Osteoblast (primary cell): ENCODE results near the gene HSP90AB1. TPM values are rescaled to one million over a fixed set of nuclear protein-coding genes. Genes with fewer than 3 reads are reported as not detected.

Experiments used
- DNase-seq: peaks from one replicate; pipeline ENCODE4 v3.0.0; 2011; ENCODE audit warnings: low spot score, mixed read lengths; ENCODE audit not compliant: insufficient read length; ENCODE audit errors: missing footprints
- H2AFZ ChIP-seq: 2 replicates; pipeline ENCODE4 v1.6.0; 2011; ENCODE audit warnings: mild to moderate bottlenecking, low read length
- H3K27ac ChIP-seq: 2 replicates; pipeline ENCODE4 v1.5.1; 2011; ENCODE audit warnings: mild to moderate bottlenecking, low read depth, low read length, moderate library complexity
- H3K27me3 ChIP-seq: 2 replicates; pipeline ENCODE4 v1.6.0; 2012; ENCODE audit warnings: mild to moderate bottlenecking, control low read depth, inconsistent platforms, low read length, moderate library complexity; ENCODE audit not compliant: insufficient read depth
- H3K36me3 ChIP-seq: 2 replicates; pipeline ENCODE4 v1.5.1; 2011; ENCODE audit warnings: mild to moderate bottlenecking, low read length, control low read depth, moderate library complexity; ENCODE audit not compliant: insufficient read depth
- H3K4me1 ChIP-seq: 2 replicates; pipeline ENCODE4 v1.5.1; 2011; ENCODE audit warnings: mild to moderate bottlenecking, low read length, control low read depth, moderate library complexity; ENCODE audit not compliant: insufficient read depth
- H3K4me2 ChIP-seq: 2 replicates; pipeline ENCODE4 v1.6.0; 2011; ENCODE audit warnings: mild to moderate bottlenecking, low read length; ENCODE audit not compliant: insufficient read depth
- H3K4me3 ChIP-seq: fragments of 200-600 bp; sonication (generic); 3 replicates; pipeline ENCODE4 v1.5.1; 2012; ENCODE audit warnings: mild to moderate bottlenecking, low read length, inconsistent platforms; ENCODE audit not compliant: insufficient read depth
- H3K79me2 ChIP-seq: 2 replicates; pipeline ENCODE4 v1.6.0; 2012; ENCODE audit warnings: mild to moderate bottlenecking, low read length, control low read depth, inconsistent platforms; ENCODE audit not compliant: insufficient read depth
- H3K9me3 ChIP-seq: 2 replicates; pipeline ENCODE4 v1.5.1; 2011; ENCODE audit warnings: low read depth, low read length, control low read depth
- H4K20me1 ChIP-seq: 2 replicates; pipeline ENCODE4 v1.6.0; 2012; ENCODE audit warnings: mild to moderate bottlenecking, low read length, control low read depth; ENCODE audit not compliant: insufficient read depth
- CTCF ChIP-seq: IDR thresholded peaks from 2 replicates; pipeline ENCODE4 v1.5.1; 2011; ENCODE audit warnings: mild to moderate bottlenecking, low read depth, low read length, moderate library complexity; ENCODE audit errors: extremely low read depth
- total RNA-seq: library from RNA; depleted of rRNA; stranded (reverse); fragments of >200 nt; gene quantifications from 2 replicates; pipeline ENCODE4 v1.2.3, GENCODE V29; 2012

Gene HSP90AB1
- total RNA-seq, 1 donor = 702 TPM

- Histone ChIP-seq H4K20me1 (no peaks in the 10 kb centered on the region), H3K4me3 (no peak overlapping the region), H3K4me1 (peaks cover 37% of the 10 kb centered on the region), H3K79me2 (peaks cover 20% of the 10 kb centered on the region), H3K9me3 (no peaks in the 10 kb centered on the region), H3K27ac (no peak overlapping the region), H2AFZ (no peak overlapping the region), H3K36me3 (no peaks in the 10 kb centered on the region), H3K27me3 (no peaks in the 10 kb centered on the region), H3K4me2 (peak overlapping the region; percentile 94)
- TF ChIP-seq CTCF = no peak
- peak; percentile 84 for DNase-seq
Measured at GRCh38 chr6:44224965-44225305, 22.0 kb upstream of the HSP90AB1 start.

GRCh38 chr6:44225579-44226325 lies 21.1 kb upstream of the HSP90AB1 start:
- no peak overlapping the region for H3K4me3 ChIP-seq
- no peaks in the 10 kb centered on the region for H4K20me1 ChIP-seq
- no peak overlapping the region for H3K4me2 ChIP-seq
- peaks cover 20% of the 10 kb centered on the region for H3K79me2 ChIP-seq
- no peaks in the 10 kb centered on the region for H3K36me3 ChIP-seq
- H3K9me3 ChIP-seq = no peaks in the 10 kb centered on the region
- no peak for TF ChIP-seq CTCF
- H2AFZ ChIP-seq = no peak overlapping the region
- H3K27me3 ChIP-seq = no peaks in the 10 kb centered on the region
- peak; percentile 46 for DNase-seq
- no peak overlapping the region for H3K27ac ChIP-seq
- H3K4me1 ChIP-seq = peaks cover 37% of the 10 kb centered on the region

- no peak for TF ChIP-seq CTCF
- Histone ChIP-seq H3K79me2 (peaks cover 20% of the 10 kb centered on the region), H4K20me1 (no peaks in the 10 kb centered on the region), H3K36me3 (no peaks in the 10 kb centered on the region), H2AFZ (peak overlapping the region; percentile 62), H3K27me3 (no peaks in the 10 kb centered on the region), H3K4me3 (no peak overlapping the region), H3K9me3 (no peaks in the 10 kb centered on the region), H3K27ac (no peak overlapping the region), H3K4me2 (no peak overlapping the region), H3K4me1 (peaks cover 31% of the 10 kb centered on the region)
- peak; percentile 83 for DNase-seq
Measured at GRCh38 chr6:44226368-44227147, 20.3 kb upstream of the HSP90AB1 start.

- H3K27ac ChIP-seq = no peak overlapping the region
- DNase-seq = peak; percentile 61
- no peaks in the 10 kb centered on the region for H4K20me1 ChIP-seq
- H3K9me3 ChIP-seq = no peaks in the 10 kb centered on the region
- H3K4me2 ChIP-seq = no peak overlapping the region
- H3K4me3 ChIP-seq = no peak overlapping the region
- TF ChIP-seq CTCF = no peak
- no peak overlapping the region for H2AFZ ChIP-seq
- no peaks in the 10 kb centered on the region for H3K27me3 ChIP-seq
- H3K4me1 ChIP-seq = peaks cover 26% of the 10 kb centered on the region
- H3K79me2 ChIP-seq = peaks cover 20% of the 10 kb centered on the region
- H3K36me3 ChIP-seq = peaks cover 6% of the 10 kb centered on the region
Measured at GRCh38 chr6:44227148-44227793, 19.6 kb upstream of the HSP90AB1 start.
